K562 (cell line): Measurements from ENCODE around the gene SPEG. TPM values are rescaled to one million over a fixed set of nuclear protein-coding genes. Genes with fewer than 3 reads are reported as not detected.

Experiments used
- ATAC-seq: fragments of 200-7000 bp; cut with Tn5 transposase; 3 replicates; pipeline ENCODE4 v1.9.1; 2020; ENCODE audit warnings: moderate library complexity
- BruUV-seq: library from RNA; stranded (reverse); fragments of 400-500 nt; replicated peaks from 2 replicates; lab custom pipeline; 2021; lab: Mats Ljungman, UMichigan
- CTCF ChIA-PET: fragments of 300-600 bp; formaldehyde crosslinking; extraction: SDS; loops from one replicate; lab custom pipeline; 2021; ENCODE audit warnings: low intra/inter-chr PET ratio; lab: Yijun Ruan, JAX
- POLR2A ChIA-PET: fragments of 300-600, 350-650 bp; sonication (Branson Sonifier 250); formaldehyde crosslinking; extraction: SDS; loops from one replicate; lab custom pipeline; 2021; ENCODE audit warnings: antibody characterized with exemption, inconsistent platforms; lab: Yijun Ruan, JAX
- DNase-seq, 4 experiments: peaks; one replicate each; pipeline versions ENCODE4 v3.0.0 to v3.0.0-alpha.2; 2011 to 2018; ENCODE audit warnings: low spot score in 3 of 4, mixed read lengths in 3 of 4; ENCODE audit errors: extremely low read depth in 1 of 4
- FAIRE-seq: peaks from 2 replicates; lab custom pipeline; 2011; peaks lifted over from hg19 to GRCh38; lab: Jason Lieb, UNC
- H2AFZ ChIP-seq: 2 replicates; pipeline ENCODE4 v1.6.0; 2011; ENCODE audit warnings: low read depth, low read length, control low read depth, inconsistent platforms
- H3K27ac ChIP-seq: fragments of 200-600 bp; 3 replicates; pipeline ENCODE4 v1.8.0; 2011; ENCODE audit warnings: low read depth, mild to moderate bottlenecking, control low read depth, inconsistent platforms, low read length, moderate library complexity, mixed read lengths; ENCODE audit errors: extremely low read depth
- H3K27me3 ChIP-seq, 2 experiments: fragments of 300-600 bp in 1 of 2; 2 replicates in 1 of 2; 3 replicates in 1 of 2; pipeline versions ENCODE4 v1.6.0 to v1.8.0; 2011; ENCODE audit warnings: inconsistent platforms in 2 of 2, low read length in 2 of 2, mild to moderate bottlenecking in 1 of 2, mixed read lengths in 1 of 2, moderate library complexity in 1 of 2; ENCODE audit not compliant: control insufficient read depth in 2 of 2, insufficient read depth in 2 of 2
- H3K36me3 ChIP-seq: fragments of 300-600 bp; 3 replicates; pipeline ENCODE4 v1.8.0; 2011; ENCODE audit warnings: mild to moderate bottlenecking, low read length, inconsistent platforms; ENCODE audit not compliant: control insufficient read depth, insufficient read depth
- H3K4me1 ChIP-seq, 2 experiments: fragments of 200-600 bp in 1 of 2; replicated peaks in 1 of 2; 2 replicates in 1 of 2; 3 replicates in 1 of 2; pipeline versions ENCODE4 v1.5.1 to v1.8.0; 2011; ENCODE audit warnings: inconsistent platforms in 2 of 2, low read length in 2 of 2, mild to moderate bottlenecking in 1 of 2, mixed read lengths in 1 of 2, moderate library complexity in 1 of 2; ENCODE audit not compliant: control insufficient read depth in 2 of 2, insufficient read depth in 2 of 2
- H3K4me2 ChIP-seq: 2 replicates; pipeline ENCODE4 v1.6.1; 2011; ENCODE audit warnings: low read length, control low read depth, inconsistent platforms, mixed read lengths; ENCODE audit not compliant: insufficient read depth
- H3K4me3 ChIP-seq: fragments of 200-600 bp; sonication (generic), shearing (Covaris generic); 2 replicates; pipeline ENCODE4 v1.5.1; 2016; ENCODE audit warnings: control low read depth, inconsistent platforms
- H3K79me2 ChIP-seq: fragments of 200-600 bp; 3 replicates; pipeline ENCODE4 v1.8.0; 2011; ENCODE audit warnings: low read length, inconsistent platforms; ENCODE audit not compliant: control insufficient read depth, insufficient read depth
- H3K9ac ChIP-seq, 2 experiments: 2 replicates each; pipeline versions ENCODE4 v1.6.0 to v1.6.1; 2011; ENCODE audit warnings: low read depth in 2 of 2, low read length in 2 of 2, control low read depth in 1 of 2, inconsistent platforms in 1 of 2, mild to moderate bottlenecking in 1 of 2, mixed read lengths in 1 of 2; ENCODE audit not compliant: insufficient read depth in 1 of 2
- H3K9me1 ChIP-seq: one replicate; pipeline ENCODE4 v1.6.0; 2011; ENCODE audit warnings: inconsistent platforms, mild to moderate bottlenecking, low read length, moderate library complexity; ENCODE audit not compliant: control insufficient read depth, insufficient read depth
- H3K9me3 ChIP-seq: replicated peaks from 2 replicates; pipeline ENCODE4 v1.5.1; 2011; ENCODE audit warnings: low read depth, low read length, inconsistent platforms; ENCODE audit not compliant: control insufficient read depth, insufficient read depth
- H4K20me1 ChIP-seq: replicated peaks from 2 replicates; pipeline ENCODE4 v1.6.1; 2011; ENCODE audit warnings: low read length, inconsistent platforms, mixed read lengths; ENCODE audit not compliant: control insufficient read depth, insufficient read depth
- BACH1 ChIP-seq: fragments of 200-800 bp; sonication (Bioruptor generic); IDR thresholded peaks from 2 replicates; pipeline ENCODE4 v1.6.1; 2016; ENCODE audit warnings: missing genetic modification characterization, missing compliant biosample characterization
- ETV1 ChIP-seq: fragments of 450-650 bp; conservative IDR thresholded peaks from 2 replicates; pipeline ENCODE4 v1.6.1; 2016; ENCODE audit warnings: missing genetic modification characterization, control low read depth, low read depth, missing compliant biosample characterization
- JUND ChIP-seq, 2 experiments: IDR thresholded peaks; 2 replicates in 1 of 2; 3 replicates in 1 of 2; pipeline ENCODE4 v1.6.1; 2011; ENCODE audit warnings: borderline replicate concordance in 2 of 2, low read depth in 2 of 2, low read length in 2 of 2, improper control_type of control experiment in 1 of 2, missing biosample characterization in 1 of 2, missing genetic modification characterization in 1 of 2, missing genetic modification reagents in 1 of 2
- PTRF ChIP-seq: fragments of 450-650 bp; IDR thresholded peaks from 2 replicates; pipeline ENCODE4 v1.6.1; 2016; ENCODE audit warnings: mild to moderate bottlenecking, missing genetic modification characterization, missing compliant biosample characterization
- RCOR1 ChIP-seq, 2 experiments: IDR thresholded peaks; 2 replicates each; pipeline ENCODE4 v1.6.1; 2012; ENCODE audit warnings: low read depth in 2 of 2, low read length in 2 of 2, borderline replicate concordance in 1 of 2, improper control_type of control experiment in 1 of 2
- TCF15 ChIP-seq: fragments of 250-450 bp; sonication (Bioruptor Pico); IDR thresholded peaks from 2 replicates; pipeline ENCODE4 v1.8.0; 2022; ENCODE audit warnings: moderate library complexity, mild to moderate bottlenecking, inconsistent platforms
- TFE3 ChIP-seq: fragments of 450-650 bp; formaldehyde crosslinking; IDR thresholded peaks from 2 replicates; pipeline ENCODE4 v1.4.0; 2020; ENCODE audit warnings: mild to moderate bottlenecking, mixed read lengths
- USF1 ChIP-seq: sonication (generic); formaldehyde crosslinking; IDR thresholded peaks from 2 replicates; pipeline ENCODE4 v1.9.0; 2022; ENCODE audit warnings: mild to moderate bottlenecking, missing genetic modification reagents
- VEZF1 ChIP-seq: fragments of 200-800 bp; sonication (Bioruptor generic); IDR thresholded peaks from 2 replicates; pipeline ENCODE4 v1.6.1; 2017; ENCODE audit warnings: missing genetic modification characterization, missing compliant biosample characterization
- XRCC3 ChIP-seq: fragments of 450-650 bp; IDR thresholded peaks from 2 replicates; pipeline ENCODE4 v1.6.1; 2017; ENCODE audit warnings: mild to moderate bottlenecking, moderate library complexity
- XRCC5 ChIP-seq: fragments of 200-400 bp; formaldehyde crosslinking; IDR thresholded peaks from 2 replicates; pipeline ENCODE4 v1.6.1; 2017; ENCODE audit warnings: low read depth, mild to moderate bottlenecking, low read length
- YBX1 ChIP-seq: fragments of 450-650 bp; IDR thresholded peaks from 2 replicates; pipeline ENCODE4 v1.7.1; 2016; ENCODE audit warnings: mild to moderate bottlenecking
- YY1 ChIP-seq, 3 experiments: IDR thresholded peaks; 2 replicates each; pipeline ENCODE4 v1.6.1; 2011; ENCODE audit warnings: low read length in 2 of 3, mild to moderate bottlenecking in 2 of 3, moderate library complexity in 2 of 3, borderline replicate concordance in 1 of 3, control low read depth in 1 of 3, low read depth in 1 of 3; ENCODE audit not compliant: insufficient read depth in 3 of 3, insufficient replicate concordance in 2 of 3, control insufficient read depth in 1 of 3, insufficient read length in 1 of 3; ENCODE audit errors: extremely low read depth in 1 of 3
- WGBS: fragments of 100-300 bp; shearing (Covaris generic); methylation state at CpG from one replicate; pipeline ENCODE4 v1.1.6; 2016; ENCODE audit warnings: low coverage, mixed read lengths; ENCODE audit not compliant: insufficient coverage; ENCODE audit errors: missing lambda C conversion rate; 5-methylcytosine and 5-hydroxymethylcytosine counted together
- in situ Hi-C: fragments of 300-500 bp; cut with MboI; formaldehyde crosslinking; loops from 4 replicates; pipeline ENCODE4 v1.15.0; 2018; ENCODE audit warnings: inconsistent platforms, mixed read lengths
- intact Hi-C: fragments of 100-400 bp; cut with micrococcal nuclease; formaldehyde crosslinking; loops from 2 replicates; pipeline ENCODE4 v1.14.2; 2022
- polyA plus RNA-seq, 8 experiments: library from polyadenylated mRNA; depleted of rRNA in 4 of 8; stranded (reverse) in 5 of 8; unstranded in 3 of 8; fragments of >200 nt; fragmentation: Nextera tagmentation in 2 of 8; fragmentation: Illumina TruSeq in 1 of 8; extraction: Ambion mirVana in 2 of 8; extraction: Trizol in 1 of 8; gene quantifications; 2 replicates each; pipeline versions ENCODE4 v1.2.1 to v1.2.3, GENCODE V29; 2011 to 2014; ENCODE audit warnings: inconsistent platforms in 1 of 8, missing spikeins in 1 of 8
- total RNA-seq, 7 experiments: library from RNA; depleted of rRNA in 6 of 7; stranded (reverse); fragments of >200 nt in 6 of 7; fragmentation: Illumina TruSeq in 2 of 7; extraction: Trizol in 2 of 7; gene quantifications; 2 replicates each; pipeline versions ENCODE4 v1.2.1 to v1.2.3, GENCODE V29; 2011 to 2021; ENCODE audit warnings: low replicate concordance in 1 of 7

The SPEG gene
- total and polyA plus RNA-seq, 9 of the 15 experiments (the other 6 are each of a cell fraction or from before 2014, with no cell fraction given): 0.49 to 8.7 (median 3.0) TPM

GRCh38 chr2:219475697-219476651 lies 41.3 kb downstream of the SPEG start:
- WGBS: 7% methylated on average over 7 of the region's 14 CpGs
- Histone ChIP-seq H4K20me1 (no peaks in the 10 kb centered on the region), H3K4me3 (no peak overlapping the region), H3K9ac (peak overlapping the region in 1 of 2 experiments; percentile 82; a peak in 2 of 4 replicates), H3K9me3 (no peaks in the 10 kb centered on the region), H2AFZ (0 out of 2 replicates have a peak overlapping the region, but pooled peaks have one; percentile 51), H3K4me1 (peaks cover 7 to 56% of the 10 kb centered on the region in 2 experiments; a peak in 4 of 5 replicates), H3K79me2 (no peaks in the 10 kb centered on the region), H3K4me2 (peak overlapping the region; percentile 58), H3K36me3 (no peaks in the 10 kb centered on the region), H3K27ac (no peak overlapping the region), H3K27me3 (no peaks in the 10 kb centered on the region), H3K9me1 (no peaks in the 10 kb centered on the region)
- DNase-seq (peak; percentile 77 to 85 (median 83)), ATAC-seq (peak; percentile 93), FAIRE-seq (peak; percentile 87)
- CTCF ChIA-PET: interaction anchor here (0.5 to 3.1 kb wide), 5 partner anchors 17 to 55 kb away, joined by 3 to 20 read pairs (median 3); no protein-coding TSS in a partner anchor
- POLR2A ChIA-PET: no interaction called here
- in situ Hi-C loops: loop anchor here (10.0 kb wide), 1 partner anchor 49 kb away; no protein-coding TSS in a partner anchor
- no TSS peak for BruUV-seq
- intact Hi-C loops: loop anchor here (1.0 to 5.0 kb wide), 4 partner anchors 17 to 74 kb away; no protein-coding TSS in a partner anchor
- TF ChIP-seq XRCC3 (no peak), VEZF1 (peak; percentile 40), USF1 (CRISPR knock-in tag) (no peak), TFE3 (CRISPR knock-in tag) (no peak), TCF15 (CRISPR knock-in tag) (no peak), BACH1 (no peak), YBX1 (no peak), JUND (IDR thresholded peaks at IDR 0.05; ENCODE audit: borderline replicate concordance, low read depth, low read length) (0 out of 2 replicates have a peak, but pooled peaks have one; percentile 8), JUND (tag; IDR thresholded peaks at IDR 0.05; ENCODE audit: borderline replicate concordance, low read depth, low read length) (no peak), PTRF (tag) (no peak), XRCC5 (0 out of 2 replicates have a peak, but pooled peaks have one; percentile 52), YY1 (IDR thresholded peaks at IDR 0.05; ENCODE audit: borderline replicate concordance in 1 of 3, control insufficient read depth in 1 of 3, extremely low read depth in 1 of 3, insufficient read depth in 3 of 3, insufficient read length in 1 of 3, insufficient replicate concordance in 2 of 3, low read depth in 1 of 3, low read length in 2 of 3) (peak in 1 of 3 experiments; percentile 6), RCOR1 (IDR thresholded peaks at IDR 0.05; ENCODE audit: borderline replicate concordance in 1 of 2, low read depth in 2 of 2, low read length in 2 of 2) (peak; percentile 86 to 90), ETV1 (no peak)
